NCI-H1694 (cell line): ENCODE results near the gene TAS2R40.
"Not testable (repeated sequence)": the region's sequence is repeated elsewhere in the genome, so short reads cannot be mapped to it uniquely, and the experiment has no call there.

Experiments used
- DNase-seq: peaks from one replicate; lab custom pipeline; 2025; lab: John Stamatoyannopoulos, UW

The TAS2R40 gene

DNA sequence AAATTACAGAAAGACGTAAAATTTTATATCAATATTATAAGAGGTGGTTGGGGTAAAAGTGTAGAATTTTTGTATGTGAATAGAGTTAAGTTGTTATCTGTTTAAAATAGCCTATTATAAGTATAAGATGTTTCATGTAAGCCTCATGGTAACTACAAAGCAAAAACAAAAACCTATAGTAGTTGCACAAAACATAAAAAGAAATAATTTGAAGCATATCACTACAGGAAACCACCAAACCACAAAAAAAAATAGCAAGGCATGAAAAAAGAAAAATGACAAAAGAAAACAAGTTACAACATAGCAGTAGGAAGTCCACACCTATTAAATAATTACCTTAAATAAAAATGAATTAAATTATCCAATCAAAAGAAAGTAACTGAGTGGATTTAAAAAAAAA is 29.0 kb downstream of the TAS2R40 start:
- DNase-seq = no peak

GRCh38 chr7:143252006-143252405 is 30.2 kb downstream of the TAS2R40 start:
- DNase-seq = no peak

DNA sequence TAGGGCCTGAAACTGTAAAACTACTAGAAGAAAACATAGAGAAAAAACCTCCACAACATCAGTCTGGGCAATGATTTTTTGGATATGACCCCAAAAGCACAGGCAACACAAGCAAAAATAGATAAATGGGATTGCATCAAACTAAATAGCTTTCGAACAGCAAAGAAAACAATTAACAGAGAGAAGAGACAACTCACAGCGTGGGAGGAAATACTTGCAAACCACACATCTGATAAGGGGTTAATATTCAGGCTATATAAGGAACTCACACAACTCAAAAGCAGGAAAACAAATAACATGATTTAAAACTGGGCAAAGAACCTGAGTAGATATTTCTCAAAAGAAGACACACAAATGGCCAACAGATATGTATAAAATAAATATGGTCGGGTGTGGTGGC is 33.7 kb downstream of the TAS2R40 start:
- no peak for DNase-seq

- no peak for DNase-seq
Observed at GRCh38 chr7:143256325-143256724, 34.5 kb downstream of the TAS2R40 start.

GRCh38 chr7:143256932-143257331 is 35.1 kb downstream of the TAS2R40 start:
- no peak for DNase-seq

DNA sequence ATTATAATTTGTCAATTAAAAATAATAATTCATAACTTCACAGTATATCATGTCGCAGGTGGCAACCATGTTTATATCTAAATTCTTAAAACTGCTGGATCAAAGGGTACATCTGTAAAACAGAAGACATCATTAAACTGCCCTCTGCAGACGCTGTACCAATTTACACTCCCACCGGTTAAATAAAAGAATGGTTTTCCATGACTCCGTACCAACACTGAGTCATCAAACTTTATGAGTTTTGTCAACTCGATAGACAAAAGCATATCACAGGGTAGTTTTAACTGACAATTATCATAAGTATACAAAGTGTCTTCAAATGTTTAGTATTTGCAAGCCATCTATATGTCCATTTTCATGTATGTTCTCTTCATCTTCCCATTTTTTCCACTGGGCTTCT is 35.7 kb downstream of the TAS2R40 start:
- DNase-seq = no peak

GRCh38 chr7:143258831-143259230 is 37.0 kb downstream of the TAS2R40 start:
- no peak for DNase-seq

DNA sequence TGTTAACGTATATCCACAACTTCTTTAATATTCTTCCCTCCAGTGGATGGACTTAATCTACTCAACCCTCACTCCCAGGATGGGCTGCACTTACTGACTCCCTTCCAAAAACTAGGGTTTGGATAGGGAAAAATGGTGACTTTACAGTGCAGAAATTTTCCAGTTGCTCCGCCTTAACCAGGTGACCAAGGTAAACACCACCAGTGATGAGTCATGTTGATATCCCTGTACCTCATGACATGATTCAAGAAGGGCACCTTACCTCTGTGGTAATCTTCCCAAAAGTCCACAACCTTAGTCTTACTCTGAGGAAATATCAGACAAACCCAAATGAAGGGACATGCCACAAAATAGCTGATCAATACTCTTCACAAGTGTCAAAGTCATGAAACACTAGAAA is 37.9 kb downstream of the TAS2R40 start:
- no peak for DNase-seq

DNA sequence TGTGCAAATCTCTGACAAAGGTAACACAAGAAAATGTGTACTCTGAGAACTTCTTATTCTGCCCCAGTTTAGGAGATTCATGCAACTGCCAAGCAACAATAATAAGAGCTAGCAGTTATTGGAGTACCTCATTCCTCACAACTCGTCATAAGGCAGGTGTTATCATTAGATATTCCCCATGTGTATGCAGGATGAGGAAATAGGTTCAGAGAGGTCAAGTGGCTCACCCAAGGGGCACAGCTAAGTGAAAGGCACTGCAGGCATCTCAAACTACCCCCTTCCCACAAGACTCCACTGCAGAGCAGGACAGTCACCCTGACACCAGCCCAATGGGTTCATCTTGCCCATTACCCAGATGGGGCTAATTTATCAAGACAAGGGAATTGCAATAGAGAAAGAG is 40.1 kb downstream of the TAS2R40 start:
- DNase-seq = no peak

- no peak for DNase-seq
Observed at GRCh38 chr7:143263266-143264195, 41.7 kb downstream of the TAS2R40 start, which contains the start of gene GSTK1. Gene GSTK1, plus strand, starts transcription at chr7:143263441. Its CDS starts 73 bp downstream, at chr7:143263514.

DNA sequence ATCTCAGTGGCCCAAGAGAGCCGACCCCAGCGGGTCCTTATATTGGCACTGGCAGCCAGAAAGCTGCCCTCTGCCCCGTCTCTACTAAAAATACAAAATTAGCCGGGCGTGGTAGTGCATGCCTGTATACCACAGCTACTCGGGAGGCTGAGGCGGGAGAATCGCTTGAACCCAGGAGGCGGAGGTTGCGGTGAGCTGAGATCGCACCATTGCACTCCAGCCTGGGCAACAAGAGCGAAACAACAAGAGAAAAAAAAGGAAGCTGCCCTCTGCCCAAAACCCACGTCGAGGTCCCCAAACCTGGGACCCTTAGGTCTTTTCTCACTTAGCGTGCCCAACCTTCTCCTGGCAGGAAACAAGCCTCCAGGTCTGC is 42.3 kb downstream of the TAS2R40 start:
- not testable (repeated sequence) for DNase-seq

- no peak for DNase-seq
Observed at GRCh38 chr7:143265017-143265693, 43.3 kb downstream of the TAS2R40 start.

DNA sequence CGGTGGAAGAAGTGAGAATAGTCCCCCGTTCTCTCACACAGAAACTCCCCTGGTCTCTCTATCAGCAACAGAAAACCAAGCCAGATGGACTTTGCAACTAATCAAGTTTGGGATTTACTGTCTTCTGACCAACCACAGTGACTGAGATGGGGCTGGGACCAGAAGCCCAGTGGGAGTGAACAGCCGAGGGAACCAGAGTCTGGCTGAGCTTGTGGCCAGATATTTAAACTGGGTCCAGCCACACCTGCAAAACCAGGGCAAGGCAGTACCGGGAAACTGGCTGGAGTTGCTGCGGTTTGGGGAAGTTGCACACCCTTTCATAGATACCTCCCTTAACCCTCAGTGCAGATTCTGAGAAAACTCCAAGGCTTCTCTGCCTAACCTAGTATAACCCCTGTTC is 47.4 kb downstream of the TAS2R40 start:
- no peak for DNase-seq

- no peak for DNase-seq
Observed at GRCh38 chr7:143271240-143271639, 49.4 kb downstream of the TAS2R40 start.
